HG02885 (cell line): ENCODE measurements around the gene PPP2R2D.
"Not testable (repeated sequence)": the region's sequence is repeated elsewhere in the genome, so short reads cannot be mapped to it uniquely, and the experiment has no call there.

Experiments used
- ATAC-seq: cut with Tn5 transposase; IDR thresholded peaks from one replicate; pipeline ENCODE4 v1.9.1; 2021; ENCODE audit warnings: mild to moderate bottlenecking; ENCODE audit not compliant: unreplicated experiment, poor library complexity

Gene PPP2R2D

GRCh38 chr10:131943021-131943814 lies 42.4 kb downstream of the PPP2R2D start:
- no peak for ATAC-seq

GRCh38 chr10:131944412-131944811 lies 43.6 kb downstream of the PPP2R2D start:
- no peak for ATAC-seq

GRCh38 chr10:131944976-131945695 lies 44.3 kb downstream of the PPP2R2D start:
- ATAC-seq, result no peak

- ATAC-seq, result no peak
Observed at GRCh38 chr10:131946321-131946751, 45.5 kb downstream of the PPP2R2D start.

- ATAC-seq, result no peak
Observed at GRCh38 chr10:131946880-131947279, 46.1 kb downstream of the PPP2R2D start.

- no peak for ATAC-seq
Observed at GRCh38 chr10:131947631-131948347, 47.0 kb downstream of the PPP2R2D start.

- no peak for ATAC-seq
Observed at GRCh38 chr10:131948501-131948900, 47.7 kb downstream of the PPP2R2D start.

- no peak for ATAC-seq
Observed at GRCh38 chr10:131949041-131949862, 48.4 kb downstream of the PPP2R2D start.

GRCh38 chr10:131949908-131950307 lies 49.1 kb downstream of the PPP2R2D start:
- not testable (repeated sequence) for ATAC-seq

GRCh38 chr10:131954356-131954965 lies 53.7 kb downstream of the PPP2R2D start:
- ATAC-seq, result no peak

GRCh38 chr10:131955591-131956340 lies 55.0 kb downstream of the PPP2R2D start:
- ATAC-seq, result no peak

- ATAC-seq, result no peak
Observed at GRCh38 chr10:131959841-131960240, 59.0 kb downstream of the PPP2R2D start.

- ATAC-seq, result no peak
Observed at GRCh38 chr10:131960631-131961046, 59.8 kb downstream of the PPP2R2D start.

GRCh38 chr10:131961047-131961776 lies 60.4 kb downstream of the PPP2R2D start:
- no peak for ATAC-seq

- ATAC-seq, result no peak
Observed at GRCh38 chr10:131961777-131962662, 61.2 kb downstream of the PPP2R2D start.

GRCh38 chr10:131963350-131963749 lies 62.5 kb downstream of the PPP2R2D start:
- no peak for ATAC-seq

GRCh38 chr10:131963811-131964210 lies 63.0 kb downstream of the PPP2R2D start:
- no peak for ATAC-seq
